ENCODE results near the gene NPLOC4. TPM values are rescaled to one million over a fixed set of nuclear protein-coding genes. Genes with fewer than 3 reads are reported as not detected.

NPLOC4 gene
- total and polyA plus RNA-seq, 2 of the 13 experiments (the other 11 are each of a cell fraction or from before 2014, with no cell fraction given), result 57.0 to 97.0 TPM

- TF ChIP-seq ZNF646 (CRISPR knock-in tag; IDR thresholded peaks at IDR 0.05) (no peak), TFDP1 (CRISPR knock-in tag; IDR thresholded peaks at IDR 0.05; ENCODE audit: borderline replicate concordance) (no peak), NFE2L2 (IDR thresholded peaks at IDR 0.05; ENCODE audit: low read length) (no peak), STAT6 (CRISPR knock-in tag; IDR thresholded peaks at IDR 0.05; ENCODE audit: borderline replicate concordance) (no peak), MLLT10 (CRISPR knock-in tag; IDR thresholded peaks at IDR 0.05) (no peak), RARG (CRISPR knock-in tag; IDR thresholded peaks at IDR 0.05; ENCODE audit: low read depth) (no peak), HOXD1 (CRISPR knock-in tag; IDR thresholded peaks at IDR 0.05) (no peak), GMEB2 (CRISPR knock-in tag; IDR thresholded peaks at IDR 0.05; ENCODE audit: low read depth) (no peak), MAX (IDR thresholded peaks at IDR 0.05) (0 out of 2 replicates have a peak, but pooled peaks have one; percentile 22), KDM3A (CRISPR knock-in tag; IDR thresholded peaks at IDR 0.05; ENCODE audit: low read depth) (no peak), ZNF225 (CRISPR knock-in tag; IDR thresholded peaks at IDR 0.05) (no peak), ZUFSP (CRISPR knock-in tag; IDR thresholded peaks at IDR 0.05; ENCODE audit: borderline replicate concordance) (no peak), ZBTB21 (CRISPR knock-in tag; IDR thresholded peaks at IDR 0.05) (no peak), SAFB2 (CRISPR knock-in tag; IDR thresholded peaks at IDR 0.05; ENCODE audit: borderline replicate concordance, low read depth) (no peak), NR1H2 (CRISPR knock-in tag; IDR thresholded peaks at IDR 0.05; ENCODE audit: borderline replicate concordance, low read depth) (no peak), MYC (CRISPR knock-in tag; IDR thresholded peaks at IDR 0.05; ENCODE audit: borderline replicate concordance) (0 out of 2 replicates have a peak, but pooled peaks have one; percentile 17)
Observed at GRCh38 chr17:81549031-81549557, 87.8 kb downstream of the NPLOC4 start (continued).

All from HepG2 (cell line).